DND-41 (cell line): ENCODE results near the gene SYCP1.
"Not testable (repeated sequence)": the region's sequence is repeated elsewhere in the genome, so short reads cannot be mapped to it uniquely, and the experiment has no call there.

Source experiments
- ATAC-seq: fragments of 200-7000 bp; cut with Tn5 transposase; 3 replicates; pipeline ENCODE4 v1.9.1; 2021; ENCODE audit warnings: low read depth; ENCODE audit not compliant: insufficient read depth
- DNase-seq: peaks from one replicate; pipeline ENCODE4 v3.0.0-alpha.2; 2020
- H2AFZ ChIP-seq: 2 replicates; pipeline ENCODE4 v1.6.0; 2012; ENCODE audit warnings: low read depth, low read length
- H3K27ac ChIP-seq: 2 replicates; pipeline ENCODE4 v1.5.1; 2012; ENCODE audit warnings: low read length, inconsistent platforms
- H3K27me3 ChIP-seq: fragments of 200-600 bp; sonication (generic); 2 replicates; pipeline ENCODE4 v1.6.0; 2012; ENCODE audit warnings: low read length, mild to moderate bottlenecking, inconsistent platforms; ENCODE audit not compliant: insufficient read depth, poor library complexity
- H3K36me3 ChIP-seq: 2 replicates; pipeline ENCODE4 v1.5.1; 2012; ENCODE audit warnings: low read length, inconsistent platforms; ENCODE audit not compliant: insufficient read depth
- H3K4me1 ChIP-seq: 2 replicates; pipeline ENCODE4 v1.5.1; 2012; ENCODE audit warnings: mild to moderate bottlenecking, low read length; ENCODE audit not compliant: insufficient read depth
- H3K4me2 ChIP-seq: 2 replicates; pipeline ENCODE4 v1.6.0; 2012; ENCODE audit warnings: mild to moderate bottlenecking, moderate library complexity, low read length, inconsistent platforms; ENCODE audit not compliant: insufficient read depth
- H3K4me3 ChIP-seq, 2 experiments: fragments of 200-600 bp in 1 of 2; shearing (Covaris generic) in 1 of 2; 2 replicates each; pipeline ENCODE4 v1.5.1; 2012 to 2016; ENCODE audit warnings: inconsistent platforms in 2 of 2, low read length in 2 of 2, mild to moderate bottlenecking in 2 of 2, low read depth in 1 of 2, moderate library complexity in 1 of 2
- H3K79me2 ChIP-seq: 2 replicates; pipeline ENCODE4 v1.6.0; 2012; ENCODE audit warnings: low read length, inconsistent platforms; ENCODE audit not compliant: insufficient read depth
- H3K9ac ChIP-seq: 2 replicates; pipeline ENCODE4 v1.6.0; 2012; ENCODE audit warnings: low read depth, mild to moderate bottlenecking, inconsistent platforms, low read length, moderate library complexity
- H3K9me3 ChIP-seq: 2 replicates; pipeline ENCODE4 v1.5.1; 2012; ENCODE audit warnings: low read length, moderate library complexity, mild to moderate bottlenecking, inconsistent platforms; ENCODE audit not compliant: insufficient read depth, severe bottlenecking
- H4K20me1 ChIP-seq: 2 replicates; pipeline ENCODE4 v1.6.0; 2012; ENCODE audit warnings: low read length; ENCODE audit not compliant: insufficient read depth
- EZH2 ChIP-seq: IDR thresholded peaks from 3 replicates; pipeline ENCODE4 v1.6.1; 2012; ENCODE audit warnings: borderline replicate concordance, low read depth, mild to moderate bottlenecking, moderate library complexity, low read length, inconsistent platforms; ENCODE audit not compliant: severe bottlenecking
- TF ChIP-seq, protein P1 (sequence below): IDR thresholded peaks from 2 replicates; pipeline ENCODE4 v1.5.1; 2012; ENCODE audit warnings: borderline replicate concordance, low read length, moderate library complexity, mild to moderate bottlenecking; ENCODE audit not compliant: poor library complexity, severe bottlenecking; ENCODE audit errors: extremely low read depth

The SYCP1 gene

DNA sequence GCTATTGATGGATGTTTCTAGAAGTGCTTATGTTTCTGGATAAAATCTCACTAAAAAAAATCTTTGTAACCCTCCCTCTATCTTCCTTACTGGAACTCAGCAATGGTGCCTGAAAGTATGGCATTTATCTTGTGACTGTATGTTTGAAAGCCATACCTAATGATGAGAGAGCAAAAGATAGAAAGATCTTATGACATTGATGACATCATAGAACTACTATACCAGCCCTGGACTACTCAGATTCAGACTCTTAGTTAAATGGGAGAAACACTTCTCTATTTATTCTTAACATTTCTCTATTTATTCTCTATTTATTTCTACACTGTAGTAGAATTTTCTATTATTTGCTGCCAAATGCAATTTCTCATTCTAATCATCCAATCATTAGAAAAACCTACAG, 32.7 kb upstream of the SYCP1 start:
- H3K36me3 ChIP-seq = no peaks in the 10 kb centered on the region
- ATAC-seq = no peak
- H3K4me2 ChIP-seq = no peak overlapping the region
- TF ChIP-seq EZH2 = no peak
- TF ChIP-seq, protein P1, sequence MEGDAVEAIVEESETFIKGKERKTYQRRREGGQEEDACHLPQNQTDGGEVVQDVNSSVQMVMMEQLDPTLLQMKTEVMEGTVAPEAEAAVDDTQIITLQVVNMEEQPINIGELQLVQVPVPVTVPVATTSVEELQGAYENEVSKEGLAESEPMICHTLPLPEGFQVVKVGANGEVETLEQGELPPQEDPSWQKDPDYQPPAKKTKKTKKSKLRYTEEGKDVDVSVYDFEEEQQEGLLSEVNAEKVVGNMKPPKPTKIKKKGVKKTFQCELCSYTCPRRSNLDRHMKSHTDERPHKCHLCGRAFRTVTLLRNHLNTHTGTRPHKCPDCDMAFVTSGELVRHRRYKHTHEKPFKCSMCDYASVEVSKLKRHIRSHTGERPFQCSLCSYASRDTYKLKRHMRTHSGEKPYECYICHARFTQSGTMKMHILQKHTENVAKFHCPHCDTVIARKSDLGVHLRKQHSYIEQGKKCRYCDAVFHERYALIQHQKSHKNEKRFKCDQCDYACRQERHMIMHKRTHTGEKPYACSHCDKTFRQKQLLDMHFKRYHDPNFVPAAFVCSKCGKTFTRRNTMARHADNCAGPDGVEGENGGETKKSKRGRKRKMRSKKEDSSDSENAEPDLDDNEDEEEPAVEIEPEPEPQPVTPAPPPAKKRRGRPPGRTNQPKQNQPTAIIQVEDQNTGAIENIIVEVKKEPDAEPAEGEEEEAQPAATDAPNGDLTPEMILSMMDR = no peak
- H4K20me1 ChIP-seq = no peaks in the 10 kb centered on the region
- H2AFZ ChIP-seq = no peak overlapping the region
- no peak overlapping the region for H3K4me3 ChIP-seq
- peaks cover 2% of the 10 kb centered on the region for H3K27me3 ChIP-seq
- H3K27ac ChIP-seq = no peak overlapping the region
- H3K79me2 ChIP-seq = no peaks in the 10 kb centered on the region
- DNase-seq = no peak
- H3K9ac ChIP-seq = no peak overlapping the region
- H3K9me3 ChIP-seq = no peaks in the 10 kb centered on the region
- H3K4me1 ChIP-seq = no peaks in the 10 kb centered on the region

DNA sequence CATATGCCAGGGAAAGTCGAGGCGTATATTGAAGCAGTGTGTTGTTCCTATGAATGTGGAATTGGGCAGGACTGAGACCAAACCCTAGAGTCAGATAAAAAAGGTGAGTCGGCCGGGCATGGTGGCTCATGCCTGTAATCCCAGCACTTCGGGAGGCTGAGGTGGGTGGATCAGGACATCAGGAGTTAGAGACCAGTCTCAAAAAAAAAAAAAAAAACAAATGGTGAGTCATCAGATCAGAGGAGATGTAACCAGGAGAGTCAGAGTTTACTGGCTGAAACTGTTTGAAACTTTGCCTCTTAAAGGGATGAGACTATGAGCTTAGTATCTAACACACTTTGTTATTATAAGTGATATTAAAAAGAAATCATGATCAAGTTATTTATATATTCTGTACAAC, 26.4 kb upstream of the SYCP1 start:
- H3K9me3 ChIP-seq = no peaks in the 10 kb centered on the region
- H3K9ac ChIP-seq = no peak overlapping the region
- H2AFZ ChIP-seq = no peak overlapping the region
- H3K4me2 ChIP-seq = no peak overlapping the region
- no peak overlapping the region for H3K4me3 ChIP-seq
- H3K4me1 ChIP-seq = peaks cover 5% of the 10 kb centered on the region; the same call in 1 of the 2 replicates
- H3K27me3 ChIP-seq = no peaks in the 10 kb centered on the region
- H4K20me1 ChIP-seq = no peaks in the 10 kb centered on the region
- no peaks in the 10 kb centered on the region for H3K79me2 ChIP-seq
- no peaks in the 10 kb centered on the region for H3K36me3 ChIP-seq
- TF ChIP-seq, protein P1 = no peak
- TF ChIP-seq EZH2 = no peak
- no peak for ATAC-seq
- no peak overlapping the region for H3K27ac ChIP-seq
- DNase-seq = no peak

DNA sequence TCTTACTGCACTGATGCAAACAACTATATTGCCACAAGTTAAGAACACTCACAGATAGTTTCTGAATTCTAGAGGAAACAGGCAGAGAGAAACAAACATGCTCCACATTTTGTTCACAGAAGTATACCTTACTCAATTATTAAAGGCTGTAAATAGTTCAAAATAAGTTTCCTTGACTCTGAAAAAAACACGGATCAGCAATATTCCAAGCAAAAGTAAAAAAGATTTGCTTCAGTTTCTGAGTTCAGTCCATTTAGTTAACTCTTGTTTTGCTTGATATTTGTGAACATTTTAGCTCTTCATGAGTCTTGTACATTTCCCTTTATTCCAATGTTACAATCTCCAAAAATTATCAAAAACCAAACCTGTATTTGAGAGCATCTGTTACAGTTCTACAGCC, 24.6 kb upstream of the SYCP1 start:
- not testable (repeated sequence) for H3K4me2 ChIP-seq, H3K9ac ChIP-seq, H3K4me3 ChIP-seq, H2AFZ ChIP-seq, H3K36me3 ChIP-seq, H3K27ac ChIP-seq, H3K4me1 ChIP-seq, H3K27me3 ChIP-seq, H3K79me2 ChIP-seq, H4K20me1 ChIP-seq, ATAC-seq, H3K9me3 ChIP-seq, DNase-seq

DNA sequence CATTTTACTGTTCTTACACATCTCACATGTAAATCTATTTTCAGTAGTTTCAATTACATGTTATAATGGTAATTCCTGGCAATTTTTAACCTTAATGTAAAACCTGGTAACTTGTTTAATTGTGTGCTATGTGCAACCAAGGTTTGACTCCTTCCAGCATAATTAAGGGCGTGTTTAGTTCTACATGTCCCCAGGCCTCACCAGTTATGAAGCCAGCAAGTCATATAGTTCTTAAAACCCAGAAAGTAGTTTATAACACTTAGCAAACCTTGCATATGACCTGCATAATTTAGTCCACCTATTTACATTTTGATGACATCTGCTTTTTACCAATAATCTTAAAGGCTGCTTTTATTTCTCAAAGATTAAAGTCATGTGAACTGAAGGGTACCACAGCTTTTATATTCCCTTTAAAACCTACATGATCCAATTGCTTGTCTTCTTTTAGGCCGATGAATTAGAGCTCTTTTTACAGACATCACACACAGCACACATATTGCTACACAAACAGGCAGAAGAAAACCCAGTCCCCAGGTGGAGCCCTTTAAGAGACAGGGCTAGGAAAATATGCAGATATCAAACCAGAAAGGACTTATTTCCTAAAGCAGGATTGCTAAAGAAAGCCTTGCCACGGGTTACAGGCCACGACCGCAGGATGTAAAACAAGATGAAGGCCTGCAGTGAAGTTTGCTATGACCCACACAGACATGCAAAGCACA, 23.2 kb upstream of the SYCP1 start:
- TF ChIP-seq, protein P1 = no peak
- TF ChIP-seq EZH2 = no peak
- Histone ChIP-seq H3K9me3 (no peaks in the 10 kb centered on the region), H3K27me3 (no peaks in the 10 kb centered on the region), H3K27ac (no peak overlapping the region), H3K4me3 (no peak overlapping the region), H3K4me1 (peaks cover 5% of the 10 kb centered on the region; the same call in 1 of the 2 replicates), H3K4me2 (no peak overlapping the region), H3K36me3 (no peaks in the 10 kb centered on the region), H3K9ac (no peak overlapping the region), H4K20me1 (no peaks in the 10 kb centered on the region), H3K79me2 (no peaks in the 10 kb centered on the region), H2AFZ (no peak overlapping the region)
- ATAC-seq (no peak), DNase-seq (no peak)
